ENCODE results near the gene PPP6R2.
"Not testable (repeated sequence)": the region's sequence is repeated elsewhere in the genome, so short reads cannot be mapped to it uniquely, and the experiment has no call there.

The PPP6R2 gene

DNA sequence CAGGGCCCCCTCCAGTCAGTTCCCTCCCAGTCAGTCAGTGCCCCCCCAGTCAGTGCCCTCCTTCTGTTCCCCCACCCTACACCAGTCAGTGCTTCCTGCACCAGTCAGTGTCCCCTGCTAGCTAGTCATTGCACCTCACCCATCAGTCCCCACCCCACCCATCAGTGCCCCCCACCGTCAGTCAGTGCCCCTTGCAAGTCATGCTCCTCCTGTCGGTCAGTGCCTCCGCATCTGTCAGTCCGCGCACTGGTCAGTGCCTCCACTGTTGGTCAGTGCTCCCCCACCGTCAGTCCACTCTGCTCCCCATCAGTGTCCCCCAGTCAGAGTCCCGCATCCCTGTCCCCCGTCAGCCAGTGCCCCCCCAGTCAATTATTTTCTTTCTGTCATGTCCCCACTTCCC is 3.3 kb downstream of the PPP6R2 start:
- no peak for DNase-seq

- no peak for DNase-seq
Observed at GRCh38 chr22:50347157-50347556, 4.0 kb downstream of the PPP6R2 start.

- no peak for DNase-seq
Observed at GRCh38 chr22:50348058-50348457, 4.9 kb downstream of the PPP6R2 start.

DNA sequence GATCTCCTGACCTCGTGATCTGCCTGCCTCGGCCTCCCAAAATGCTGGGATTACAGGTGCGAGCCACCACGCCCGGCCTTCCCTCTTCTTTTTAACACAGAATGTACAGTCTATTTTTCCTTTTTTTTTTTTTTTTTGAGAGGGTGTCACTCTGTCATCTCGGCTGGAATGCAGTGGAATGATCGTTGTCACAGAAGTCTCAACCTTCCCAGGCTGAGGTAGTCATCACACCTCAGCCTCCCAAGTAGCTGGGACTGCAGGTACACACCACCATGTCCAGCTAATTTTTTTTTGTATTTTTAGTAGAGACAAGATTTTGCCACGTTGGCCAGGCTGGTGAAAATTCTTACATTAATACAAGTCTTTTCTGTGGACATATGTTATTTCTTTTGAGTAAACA is 13.1 kb downstream of the PPP6R2 start:
- DNase-seq = no peak

- DNase-seq = no peak
Observed at GRCh38 chr22:50357222-50357621, 14.1 kb downstream of the PPP6R2 start.

- no peak for DNase-seq
Observed at GRCh38 chr22:50357756-50358155, 14.6 kb downstream of the PPP6R2 start.

GRCh38 chr22:50360578-50360977 is 17.5 kb downstream of the PPP6R2 start:
- DNase-seq = no peak

DNA sequence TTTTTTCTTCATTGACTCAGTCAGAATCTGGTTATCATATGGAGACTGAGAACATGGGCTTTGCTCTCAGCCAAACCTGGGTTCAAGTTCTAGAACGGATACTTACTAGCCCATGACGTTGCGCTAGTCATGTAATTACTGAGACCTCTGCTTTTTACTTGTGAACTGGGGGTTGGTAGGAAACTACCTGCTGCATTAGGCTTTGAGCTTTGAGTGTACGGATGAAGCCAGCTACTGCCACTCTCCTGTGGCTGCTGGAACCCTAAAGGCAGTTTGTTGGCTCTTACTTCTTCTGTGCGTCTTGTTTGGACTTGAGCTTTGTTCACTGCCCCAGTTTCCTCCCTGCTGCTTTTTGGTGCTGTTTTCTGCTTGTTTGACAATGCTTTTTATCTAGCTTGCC is 18.1 kb downstream of the PPP6R2 start:
- no peak for DNase-seq

- no peak for DNase-seq
Observed at GRCh38 chr22:50361688-50362087, 18.6 kb downstream of the PPP6R2 start.

DNA sequence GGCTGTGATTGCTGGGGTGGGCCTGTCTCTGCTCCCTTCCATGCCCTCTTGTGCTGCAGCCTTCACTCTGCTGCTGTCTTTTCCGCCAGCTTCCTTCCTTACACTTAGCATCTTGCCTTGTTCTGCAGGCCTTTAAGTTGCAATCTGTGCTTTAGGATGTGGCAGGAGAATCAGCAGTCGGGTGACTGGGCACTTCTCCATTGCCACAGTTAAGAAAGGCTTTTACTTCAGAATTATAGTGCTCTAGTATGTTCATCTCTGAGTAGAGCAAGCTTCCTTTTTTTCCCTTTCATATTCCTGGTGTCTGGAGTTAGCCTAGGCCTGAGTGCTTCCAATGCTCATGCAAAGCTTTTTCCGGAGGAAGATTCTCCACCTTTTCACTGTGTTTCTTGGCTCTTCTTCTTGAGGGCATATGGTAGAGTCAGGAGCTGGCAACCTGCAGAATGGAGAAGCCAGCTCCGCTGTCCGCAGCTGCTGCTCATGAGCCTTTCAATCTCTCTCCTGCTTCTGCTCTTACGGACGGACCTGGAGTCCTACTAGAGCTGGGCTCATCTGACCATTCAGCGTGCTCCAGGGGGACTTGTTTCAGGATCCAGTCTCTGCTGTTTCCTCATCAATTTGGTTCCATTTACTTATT is 20.2 kb downstream of the PPP6R2 start:
- no peak for DNase-seq

DNA sequence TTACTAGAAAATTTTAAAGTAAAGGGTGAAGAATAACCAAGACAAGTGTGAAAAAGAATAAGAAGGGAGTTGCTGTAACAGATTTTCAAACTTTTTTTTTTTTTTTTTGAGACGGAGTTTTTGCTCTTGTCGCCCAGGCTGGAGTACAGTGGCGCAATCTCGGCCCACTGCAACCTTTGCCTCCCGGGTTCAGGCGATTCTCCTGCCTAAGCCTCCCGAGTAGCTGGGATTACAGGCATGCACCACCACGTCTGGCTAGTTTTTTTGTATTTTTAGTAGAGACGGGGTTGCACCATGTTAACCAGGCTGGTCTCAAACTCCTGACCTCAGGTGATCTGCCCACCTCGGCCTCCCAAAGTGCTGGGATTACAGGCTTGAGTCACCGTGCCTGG is 20.7 kb downstream of the PPP6R2 start:
- DNase-seq = not testable (repeated sequence)

DNA sequence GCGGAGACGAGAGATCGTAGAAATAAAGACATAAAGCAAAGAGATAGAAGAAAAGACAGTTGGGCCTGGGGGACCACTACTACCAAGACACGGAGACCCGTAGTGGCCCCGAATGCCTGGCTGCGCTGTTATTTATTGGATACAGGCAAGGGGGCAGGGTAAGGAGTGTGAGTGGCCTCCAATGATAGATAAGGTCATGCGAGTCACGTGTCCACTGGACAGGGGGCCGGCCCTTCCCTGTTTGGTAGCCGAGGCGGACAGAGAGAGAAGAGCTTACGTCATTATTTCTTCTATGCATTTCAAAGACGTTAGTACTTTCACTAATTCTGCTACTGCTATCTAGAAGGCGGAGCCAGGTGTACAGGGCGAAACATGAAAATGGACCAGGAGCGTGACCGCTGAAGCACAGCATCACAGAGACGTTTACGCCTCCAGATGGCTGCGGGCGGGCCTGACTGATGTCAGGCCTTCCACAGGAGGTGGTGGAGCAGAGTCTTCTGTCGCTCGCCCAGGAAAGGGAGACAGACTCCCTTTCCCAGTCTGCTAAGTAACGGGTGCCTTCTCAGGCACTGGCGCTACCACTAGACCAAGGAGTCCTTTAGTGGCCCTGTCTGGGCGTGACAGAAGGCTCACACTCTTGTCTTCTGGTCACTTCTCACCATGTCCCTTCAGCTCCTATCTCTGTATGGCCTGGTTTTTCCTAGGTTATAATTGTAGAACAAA is 24.8 kb downstream of the PPP6R2 start:
- no peak for DNase-seq

- no peak for DNase-seq
Observed at GRCh38 chr22:50371101-50371648, 28.0 kb downstream of the PPP6R2 start.

GRCh38 chr22:50376085-50376651 is 33.0 kb downstream of the PPP6R2 start:
- DNase-seq = no peak

- not testable (repeated sequence) for DNase-seq
Observed at GRCh38 chr22:50381021-50381555, 38.0 kb downstream of the PPP6R2 start.

DNA sequence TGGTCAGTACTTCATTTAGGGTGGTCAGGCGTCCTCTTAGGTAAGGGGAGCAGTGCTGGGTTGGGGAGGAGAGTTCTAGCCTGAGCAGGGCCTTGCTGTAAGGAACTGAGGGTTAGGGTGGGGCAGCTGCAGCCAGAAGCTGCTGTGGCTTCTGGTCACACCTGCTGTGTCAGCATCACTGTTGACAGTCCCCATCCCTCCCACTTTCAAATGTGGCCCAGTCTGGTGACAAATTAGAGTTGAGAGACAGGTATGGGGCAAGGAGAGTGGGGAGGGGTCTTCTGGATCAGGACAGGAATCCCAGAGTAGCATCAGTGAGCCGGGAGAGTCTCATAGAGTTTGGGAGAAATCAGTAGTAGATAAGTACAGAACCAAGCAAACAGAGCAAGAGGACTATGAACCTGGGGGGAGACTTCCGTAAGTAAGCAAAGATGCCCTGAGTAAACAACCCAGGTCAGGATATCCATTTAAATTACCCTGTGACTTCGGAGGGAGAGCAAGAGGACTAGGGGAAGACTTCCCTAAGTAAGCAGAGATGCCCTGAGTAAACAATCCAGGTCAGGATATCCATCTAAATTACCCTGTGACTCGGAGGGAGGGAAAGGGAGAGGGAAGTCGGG is 53.7 kb downstream of the PPP6R2 start:
- DNase-seq = no peak

DNA sequence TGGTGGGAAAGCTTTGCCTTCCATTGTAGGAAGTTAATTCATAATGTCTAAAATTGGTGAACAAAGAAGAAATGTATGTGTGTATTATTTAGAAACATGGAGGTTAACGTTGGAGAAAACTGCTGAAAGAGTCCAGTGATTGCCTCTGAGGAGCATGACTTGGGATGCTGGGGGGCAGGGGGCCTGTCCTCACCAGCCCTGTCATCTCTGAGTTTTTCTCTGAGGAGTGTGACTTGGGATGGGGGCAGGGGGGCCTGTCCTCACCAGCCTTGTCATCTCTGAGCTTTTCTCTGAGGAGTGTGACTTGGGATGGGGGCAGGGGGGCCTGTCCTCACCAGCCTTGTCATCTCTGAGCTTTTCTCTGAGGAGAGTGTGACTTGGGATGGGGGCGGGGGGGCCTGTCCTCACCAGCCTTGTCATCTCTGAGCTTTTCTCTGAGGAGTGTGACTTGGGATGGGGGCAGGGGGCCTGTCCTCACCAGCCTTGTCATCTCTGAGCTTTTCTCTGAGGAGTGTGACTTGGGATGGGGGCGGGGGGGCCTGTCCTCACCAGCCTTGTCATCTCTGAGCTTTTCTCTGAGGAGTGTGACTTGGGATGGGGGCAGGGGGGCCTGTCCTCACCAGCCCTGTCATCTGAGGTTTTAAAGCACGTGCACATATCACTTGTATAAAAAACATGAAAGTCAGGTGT is 54.4 kb downstream of the PPP6R2 start:
- DNase-seq = not testable (repeated sequence)

- DNase-seq = no peak
Observed at GRCh38 chr22:50398831-50399648, 55.9 kb downstream of the PPP6R2 start.

- no peak for DNase-seq
Observed at GRCh38 chr22:50399751-50400331, 56.7 kb downstream of the PPP6R2 start.

DNA sequence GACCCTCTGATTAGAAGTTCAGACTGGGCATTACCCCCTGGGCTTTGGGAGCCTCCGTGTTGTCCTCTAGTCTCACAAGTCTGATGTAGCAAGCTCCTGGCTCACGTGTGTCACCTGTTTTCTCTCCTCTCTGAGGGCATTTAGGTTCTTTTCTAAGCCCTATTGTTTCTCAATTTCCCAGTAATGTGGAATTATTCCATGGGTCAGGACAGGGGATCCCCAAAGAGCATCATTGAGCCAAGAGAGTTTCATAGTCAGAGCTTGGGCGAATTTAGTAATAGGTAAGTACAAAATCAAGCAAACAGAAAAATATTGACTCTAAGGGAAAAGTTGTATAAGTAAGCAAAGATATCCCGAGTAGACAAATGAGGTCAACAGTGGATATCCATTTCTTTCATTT is 57.3 kb downstream of the PPP6R2 start:
- DNase-seq = no peak

GRCh38 chr22:50400931-50401330 is 57.8 kb downstream of the PPP6R2 start:
- no peak for DNase-seq
